GM12801 (cell line): ENCODE measurements around the gene CDH4.

ENCODE experiments used
- CTCF ChIP-seq: IDR thresholded peaks from one replicate; pipeline ENCODE4 v1.5.1; 2011; ENCODE audit warnings: control low read depth; ENCODE audit not compliant: insufficient read length; ENCODE audit errors: extremely low read depth

The CDH4 gene

GRCh38 chr20:61881861-61882260 lies 629.8 kb downstream of the CDH4 start:
- TF ChIP-seq CTCF = no peak

- TF ChIP-seq CTCF = no peak
These were observed 630.9 kb downstream of the CDH4 start for GRCh38 chr20:61882716-61883615.

- no peak for TF ChIP-seq CTCF
These were observed 631.9 kb downstream of the CDH4 start for GRCh38 chr20:61883857-61884393.

- no peak for TF ChIP-seq CTCF
These were observed 632.7 kb downstream of the CDH4 start for GRCh38 chr20:61884571-61885389.

- TF ChIP-seq CTCF = no peak
These were observed 634.0 kb downstream of the CDH4 start for GRCh38 chr20:61885759-61886715.

- no peak for TF ChIP-seq CTCF
These were observed 634.9 kb downstream of the CDH4 start for GRCh38 chr20:61886721-61887595.
